WTC11 (cell line): Measurements from ENCODE around the gene SRGAP1.

ENCODE experiments used
- ATF1 ChIP-seq: sonication (generic); formaldehyde crosslinking; IDR thresholded peaks from 2 replicates; pipeline ENCODE4 v1.8.1; 2023; ENCODE audit warnings: mild to moderate bottlenecking, moderate library complexity, missing genetic modification reagents
- CTCF ChIP-seq: fragments of 200-600 bp; IDR thresholded peaks from 2 replicates; pipeline ENCODE4 v1.8.0; 2022; ENCODE audit warnings: antibody characterized with exemption
- ESRRA ChIP-seq: sonication (generic); formaldehyde crosslinking; IDR thresholded peaks from 2 replicates; pipeline ENCODE4 v1.8.1; 2022; ENCODE audit warnings: mild to moderate bottlenecking, missing genetic modification reagents, borderline replicate concordance
- FOXK1 ChIP-seq: sonication (generic); formaldehyde crosslinking; IDR thresholded peaks from 2 replicates; pipeline ENCODE4 v1.8.0; 2022; ENCODE audit warnings: mild to moderate bottlenecking, moderate library complexity, missing genetic modification reagents
- NFYB ChIP-seq: sonication (generic); formaldehyde crosslinking; conservative IDR thresholded peaks from 2 replicates; pipeline ENCODE4 v1.8.0; 2022; ENCODE audit warnings: low read depth, missing genetic modification reagents
- TCF7 ChIP-seq: sonication (generic); formaldehyde crosslinking; IDR thresholded peaks from 2 replicates; pipeline ENCODE4 v1.8.0; 2022; ENCODE audit warnings: mild to moderate bottlenecking, low read depth, missing genetic modification reagents, moderate library complexity
- TP53 ChIP-seq: sonication (generic); formaldehyde crosslinking; IDR thresholded peaks from 2 replicates; pipeline ENCODE4 v1.8.1; 2023; ENCODE audit warnings: mild to moderate bottlenecking, missing genetic modification reagents
- USF2 ChIP-seq: sonication (generic); formaldehyde crosslinking; IDR thresholded peaks from 2 replicates; pipeline ENCODE4 v1.8.1; 2023; ENCODE audit warnings: mild to moderate bottlenecking, missing genetic modification reagents, moderate library complexity
- ZNF121 ChIP-seq: sonication (generic); formaldehyde crosslinking; IDR thresholded peaks from 2 replicates; pipeline ENCODE4 v1.8.0; 2023; ENCODE audit warnings: missing genetic modification reagents

- TF ChIP-seq CTCF (no peak), ESRRA (CRISPR knock-in tag) (no peak), TCF7 (no peak), ATF1 (CRISPR knock-in tag) (no peak), FOXK1 (CRISPR knock-in tag) (no peak), ZNF121 (CRISPR knock-in tag) (no peak), USF2 (CRISPR knock-in tag) (no peak), NFYB (CRISPR knock-in tag) (no peak), TP53 (CRISPR knock-in tag) (no peak)
Measured at GRCh38 chr12:63930971-63931370, 86.5 kb downstream of the SRGAP1 start.
